Right lobe of liver (tissue), 6 donors: Measurements from ENCODE around the gene PHTF2. TPM values are rescaled to one million over a fixed set of nuclear protein-coding genes. Genes with fewer than 3 reads are reported as not detected.

Source experiments
- ATAC-seq, 4 donors: fragments of 200-7000 bp; cut with Tn5 transposase; one replicate each; pipeline ENCODE4 v1.9.1; 2020; ENCODE audit warnings: mild to moderate bottlenecking in 4 of 4, moderate library complexity in 4 of 4
- DNase-seq, 3 donors: peaks; one replicate each; pipeline ENCODE4 v3.0.0-alpha.2; 2020
- H3K27ac ChIP-seq, 3 donors: fragments of 200-600 bp; one replicate each; pipeline ENCODE4 v1.8.0; 2022
- H3K27me3 ChIP-seq, 2 donors: fragments of 200-600 bp; one replicate each; pipeline ENCODE4 v1.8.0; 2022
- H3K36me3 ChIP-seq, 4 donors: fragments of 200-600 bp; sonication (generic) in 1 of 4; one replicate each; pipeline versions ENCODE4 v1.5.1 to v1.8.0; 2017 to 2022; ENCODE audit warnings: control low read depth in 1 of 4
- H3K4me1 ChIP-seq, 4 donors: fragments of 200-600 bp; sonication (generic) in 1 of 4; one replicate each; pipeline versions ENCODE4 v1.5.1 to v1.8.0; 2017 to 2022; ENCODE audit warnings: control low read depth in 1 of 4
- H3K4me3 ChIP-seq, 3 donors: fragments of 200-600 bp; one replicate each; pipeline ENCODE4 v1.8.0; 2022
- H3K9me3 ChIP-seq, 4 donors: fragments of 200-600 bp; sonication (generic) in 1 of 4; one replicate each; pipeline versions ENCODE4 v1.5.1 to v1.8.0; 2017 to 2022; ENCODE audit warnings: control low read depth in 1 of 4
- CTCF ChIP-seq, 4 donors: fragments of 200-600 bp in 3 of 4; fragments of 450-650 bp in 1 of 4; IDR thresholded peaks; one replicate each; pipeline versions ENCODE4 v1.5.1 to v1.8.0; 2016 to 2022; ENCODE audit warnings: antibody characterized with exemption in 4 of 4, mild to moderate bottlenecking in 2 of 4
- POLR2A ChIP-seq: fragments of 450-650 bp; IDR thresholded peaks from one replicate; pipeline ENCODE4 v1.6.1; 2017; ENCODE audit warnings: antibody characterized with exemption, mild to moderate bottlenecking
- whole genome bisulfite sequencing: methylation state at CpG from one replicate; pipeline ENCODE4 v1.1.6; 2018; ENCODE audit warnings: low coverage, low lambda C conversion rate; ENCODE audit not compliant: insufficient coverage; ENCODE audit errors: missing lambda C conversion rate; 5-methylcytosine and 5-hydroxymethylcytosine counted together
- intact Hi-C, 2 donors: fragments of 100-400 bp; cut with DNase I; formaldehyde crosslinking; loops; one replicate each; pipeline versions ENCODE4 v1.11.2 to v1.14.1; 2022
- long read RNA-seq: library from polyadenylated mRNA; unstranded; transcript quantifications from one replicate; pipeline ENCODE4 v2.0.0, GENCODE V29; 2019
- total RNA-seq, 6 experiments: library from RNA; depleted of rRNA in 2 of 6; stranded (reverse); fragments of >200 nt in 2 of 6; fragmentation: NEBNext Ultra II Directional in 3 of 6; extraction: Animal tissue kit (Norgen Biotek cat#: 25700) in 3 of 6; gene quantifications; one replicate each; pipeline versions ENCODE4 v1.1.0 to v1.2.4, GENCODE V29; 2016 to 2023
- donor health status: DM: no; HTN: yes; CAD: no.
- donor health status: DM: no; HTN: no; CAD: no.
- donor health status: DM: no; HTN: no; CAD: no.
- donor health status: DM: no; HTN: yes; CAD: no.
- donor health status: DM: no; HTN: yes; CAD: no.

The PHTF2 gene
- total RNA-seq, result 1 to 10 TPM; 2.4 to 6.8 (median 5.5) TPM
- long read RNA-seq, partial matches to known transcripts, result 1 of 2 reads
- long read RNA-seq, other reads (novel, unspliced or antisense), result 0 of 2 reads

GRCh38 chr7:77798394-77799077, at the start of gene PHTF2, which contains the start of gene TMEM60:
PHTF2 (plus strand) TSS chr7:77798773.
TMEM60 (minus strand) TSS chr7:77798434; CDS start chr7:77794373, 4,061 bp downstream.
- Histone ChIP-seq H3K4me3 (peak within 1 kb of the TSS; percentile 88 to 93 (median 91)), H3K27ac (peak within 1 kb of the TSS; percentile 76 to 88 (median 82)), H3K9me3 (no peaks in the 10 kb centered on the region), H3K27me3 (no peaks in the 10 kb centered on the region), H3K4me1 (peaks cover 0 to 10% (median 0%) of the 10 kb centered on the region in 4 donors), H3K36me3 (no peaks in the 10 kb centered on the region)
- peak; percentile 83 for TF ChIP-seq POLR2A
- TF ChIP-seq CTCF (IDR thresholded peaks at IDR 0.05), result peak; percentile 47 to 61 (median 54)
- DNase-seq (peak; percentile 99 to 100 (median 99)), ATAC-seq (peak; percentile 92 to 97 (median 94))
- WGBS, result 1% methylated on average over 12 of the region's 61 CpGs
- intact Hi-C loops, result no loop called here

- ATAC-seq (peak; percentile 22 to 65 (median 49)), DNase-seq (no peak)
- peaks cover 0 to 11% (median 2%) of the 10 kb centered on the region in 4 donors for H3K4me1 ChIP-seq
- H3K4me3 ChIP-seq, result no peak overlapping the region
- WGBS, result 68% methylated on average over 2 of the region's 2 CpGs
- peaks cover 0 to 6% (median 2%) of the 10 kb centered on the region in 4 donors for H3K36me3 ChIP-seq
- no peaks in the 10 kb centered on the region for H3K9me3 ChIP-seq
- no peak overlapping the region for H3K27ac ChIP-seq
- intact Hi-C loops, result loop anchor here (5.0 to 10.0 kb wide), 2 partner anchors 80 to 97 kb away; no protein-coding TSS in a partner anchor
- no peak for TF ChIP-seq CTCF (IDR thresholded peaks at IDR 0.05)
- TF ChIP-seq POLR2A, result no peak
- H3K27me3 ChIP-seq, result no peaks in the 10 kb centered on the region
Measured at GRCh38 chr7:77752016-77752415, 46.6 kb upstream of the PHTF2 start.

GRCh38 chr7:77753173-77753572, 45.4 kb upstream of the PHTF2 start:
- no peaks in the 10 kb centered on the region for H3K9me3 ChIP-seq
- no peak overlapping the region for H3K27ac ChIP-seq
- H3K4me3 ChIP-seq, result no peak overlapping the region
- 45% methylated on average over 1 of the region's 1 CpG for WGBS
- peaks cover 0 to 3% (median 0%) of the 10 kb centered on the region in 4 donors for H3K4me1 ChIP-seq
- H3K27me3 ChIP-seq, result no peaks in the 10 kb centered on the region
- intact Hi-C loops, result loop anchor here (5.0 to 10.0 kb wide), 2 partner anchors 81 to 98 kb away; no protein-coding TSS in a partner anchor
- ATAC-seq, result no peak
- TF ChIP-seq POLR2A (no peak), CTCF (IDR thresholded peaks at IDR 0.05) (no peak)
- peaks cover 0 to 6% (median 2%) of the 10 kb centered on the region in 4 donors for H3K36me3 ChIP-seq
- no peak for DNase-seq

GRCh38 chr7:77757589-77757988, 41.0 kb upstream of the PHTF2 start:
- ATAC-seq (no peak), DNase-seq (no peak)
- peaks cover 0 to 14% (median 6%) of the 10 kb centered on the region in 4 donors for H3K4me1 ChIP-seq
- intact Hi-C loops, result loop anchor here in 1 of 2 donors (10.0 kb wide), 1 partner anchor 103 kb away; no protein-coding TSS in a partner anchor
- TF ChIP-seq CTCF (IDR thresholded peaks at IDR 0.05) (no peak), POLR2A (no peak)
- no peaks in the 10 kb centered on the region for H3K9me3 ChIP-seq
- no peaks in the 10 kb centered on the region for H3K27me3 ChIP-seq
- WGBS, result 7% methylated on average over 1 of the region's 1 CpG
- no peak overlapping the region for H3K27ac ChIP-seq
- H3K36me3 ChIP-seq, result no peaks in the 10 kb centered on the region
- no peak overlapping the region for H3K4me3 ChIP-seq
